A549 treated with ZK216348 at 1 μM for 4 hours (cell line): ENCODE measurements around the gene STUM. TPM values are rescaled to one million over a fixed set of nuclear protein-coding genes. Genes with fewer than 3 reads are reported as not detected.

Experiments
- total RNA-seq: library from RNA; stranded (reverse); fragments of 200-300 nt; extraction: Qiagen RNA extraction; gene quantifications from 5 replicates; pipeline ENCODE4 v1.2.3, GENCODE V29; 2022; ENCODE audit warnings: low read depth

The STUM gene
- not detected in 5 replicates for total RNA-seq

GRCh38 chr1:226548256-226549093, at the start of gene STUM:
STUM (plus strand) TSS chr1:226548764; CDS start chr1:226548905, 141 bp downstream.

Other genes with a start within 250 kb of the STUM start
- gene LIN9, start 239.6 kb upstream of the STUM start, total RNA-seq: 4.6 to 8.7 TPM (median 7.4 TPM) in 5 replicates
- gene PARP1, start 140.7 kb upstream of the STUM start, total RNA-seq: 105 to 126 TPM (median 114 TPM) in 5 replicates
- 1.7 to 3.0 TPM (median 2.5 TPM) in 5 replicates for gene ITPKB, start 190.5 kb downstream of the STUM start, total RNA-seq